ENCODE results near the gene COL13A1.

The COL13A1 gene

GRCh38 chr10:69902835-69903535, 101.3 kb downstream of the COL13A1 start:
- in situ Hi-C loops (cut with MboI; ENCODE audit: low sequenced_read_pairs): no loop called here

- in situ Hi-C loops (cut with MboI; ENCODE audit: low sequenced_read_pairs): no loop called here
Observed at GRCh38 chr10:69904533-69904932, 102.8 kb downstream of the COL13A1 start.

- in situ Hi-C loops (cut with MboI; ENCODE audit: low sequenced_read_pairs): no loop called here
Observed at GRCh38 chr10:69906425-69906824, 104.7 kb downstream of the COL13A1 start.

- in situ Hi-C loops (cut with MboI; ENCODE audit: low sequenced_read_pairs): no loop called here
Observed at GRCh38 chr10:69907517-69907916, 105.8 kb downstream of the COL13A1 start.

GRCh38 chr10:69908124-69908523, 106.4 kb downstream of the COL13A1 start:
- in situ Hi-C loops (cut with MboI; ENCODE audit: low sequenced_read_pairs): no loop called here

- in situ Hi-C loops (cut with MboI; ENCODE audit: low sequenced_read_pairs): no loop called here
Observed at GRCh38 chr10:69910561-69910960, 108.9 kb downstream of the COL13A1 start.

GRCh38 chr10:69911613-69912528, 110.2 kb downstream of the COL13A1 start:
- in situ Hi-C loops (cut with MboI; ENCODE audit: low sequenced_read_pairs): no loop called here

- in situ Hi-C loops (cut with MboI; ENCODE audit: low sequenced_read_pairs): no loop called here
Observed at GRCh38 chr10:69912589-69912988, 110.9 kb downstream of the COL13A1 start.

GRCh38 chr10:69913606-69914382, 112.1 kb downstream of the COL13A1 start:
- in situ Hi-C loops (cut with MboI; ENCODE audit: low sequenced_read_pairs): no loop called here

GRCh38 chr10:69914398-69915214, 112.9 kb downstream of the COL13A1 start:
- in situ Hi-C loops (cut with MboI; ENCODE audit: low sequenced_read_pairs): no loop called here

- in situ Hi-C loops (cut with MboI; ENCODE audit: low sequenced_read_pairs): no loop called here
Observed at GRCh38 chr10:69915215-69915560, 113.5 kb downstream of the COL13A1 start.

GRCh38 chr10:69916118-69916517, 114.4 kb downstream of the COL13A1 start:
- in situ Hi-C loops (cut with MboI; ENCODE audit: low sequenced_read_pairs): no loop called here

GRCh38 chr10:69918036-69918435, 116.3 kb downstream of the COL13A1 start:
- in situ Hi-C loops (cut with MboI; ENCODE audit: low sequenced_read_pairs): no loop called here

GRCh38 chr10:69919250-69919649, 117.5 kb downstream of the COL13A1 start:
- in situ Hi-C loops (cut with MboI; ENCODE audit: low sequenced_read_pairs): no loop called here

GRCh38 chr10:69925111-69925510, 123.4 kb downstream of the COL13A1 start:
- in situ Hi-C loops (cut with MboI; ENCODE audit: low sequenced_read_pairs): no loop called here

GRCh38 chr10:69928339-69928738, 126.6 kb downstream of the COL13A1 start:
- in situ Hi-C loops (cut with MboI; ENCODE audit: low sequenced_read_pairs): no loop called here

- in situ Hi-C loops (cut with MboI; ENCODE audit: low sequenced_read_pairs): no loop called here
Observed at GRCh38 chr10:69929575-69929974, 127.9 kb downstream of the COL13A1 start.

- in situ Hi-C loops (cut with MboI; ENCODE audit: low sequenced_read_pairs): no loop called here
Observed at GRCh38 chr10:69934768-69935167, 133.1 kb downstream of the COL13A1 start.

- in situ Hi-C loops (cut with MboI; ENCODE audit: low sequenced_read_pairs): no loop called here
Observed at GRCh38 chr10:69936091-69936490, 134.4 kb downstream of the COL13A1 start.

- in situ Hi-C loops (cut with MboI; ENCODE audit: low sequenced_read_pairs): no loop called here
Observed at GRCh38 chr10:69938541-69938991, 136.9 kb downstream of the COL13A1 start.

Data from HL-60/S4 treated with phorbol 12-myristate 13-acetate at 8.2 ng/mL for 4 days and 3 days (cell line).